ENCODE data around the gene ASIC2. TPM values are rescaled to one million over a fixed set of nuclear protein-coding genes. Genes with fewer than 3 reads are reported as not detected.

ASIC2 gene
- total and polyA plus RNA-seq, 2 donors (not counting 1 experiment from before 2014, with no cell fraction given), result not detected

GRCh38 chr17:33297643-33298042 lies 4.5 kb upstream of the ASIC2 start:
- Histone ChIP-seq H3K4me1 (ENCODE audit: control insufficient read depth in 2 of 2, insufficient read depth in 2 of 2, low read length in 2 of 2) (no peaks in the 10 kb centered on the region), H3K79me2 (ENCODE audit: control insufficient read depth, insufficient read depth, low read length) (no peaks in the 10 kb centered on the region), H2AFZ (ENCODE audit: insufficient read depth, low read depth, low read length, poor library complexity, severe bottlenecking) (no peak overlapping the region), H3K9ac (ENCODE audit: low read length) (no peak overlapping the region), H4K20me1 (ENCODE audit: control insufficient read depth, insufficient read depth, low read length, poor library complexity, severe bottlenecking) (no peaks in the 10 kb centered on the region), H3K4me2 (replicated peaks; ENCODE audit: low read depth, low read length, poor library complexity, severe bottlenecking) (no peak overlapping the region), H3K4me3 (ENCODE audit: control extremely low read depth in 1 of 5, extremely low read depth in 1 of 5, insufficient read depth in 1 of 5, low read depth in 2 of 5, low read length in 4 of 5) (no peak overlapping the region), H3K27ac (ENCODE audit: low read length in 2 of 2) (no peak overlapping the region), H3K36me3 (replicated peaks in 1 of 2; ENCODE audit: control extremely low read depth in 1 of 2, control insufficient read depth in 1 of 2, extremely low read depth in 1 of 2, insufficient read depth in 2 of 2, low read length in 1 of 2) (no peaks in the 10 kb centered on the region), H3K9me3 (ENCODE audit: control extremely low read depth in 1 of 3, control insufficient read depth in 2 of 3, insufficient read depth in 1 of 3, low read length in 2 of 3) (no peaks in the 10 kb centered on the region), H3K27me3 (replicated peaks in 1 of 4; ENCODE audit: control extremely low read depth in 1 of 4, control insufficient read depth in 3 of 4, insufficient read depth in 4 of 4, low read length in 3 of 4) (peaks cover 0 to 14% (median 12%) of the 10 kb centered on the region in 4 experiments)
- Mint-ChIP-seq H3K27ac (no peak overlapping the region), H3K9me3 (ENCODE audit: insufficient read depth) (peaks cover 6% of the 10 kb centered on the region), H3K4me1 (peaks cover 7% of the 10 kb centered on the region), H3K4me3 (no peak overlapping the region), H3K27me3 (peaks cover 38% of the 10 kb centered on the region)
- intact Hi-C loops (cut with micrococcal nuclease), result no loop called here
- TF ChIP-seq CTCF (IDR thresholded peaks at IDR 0.05) (no peak), EZH2 (IDR thresholded peaks at IDR 0.05; ENCODE audit: borderline replicate concordance, insufficient read depth, low read depth, low read length, poor library complexity, severe bottlenecking) (no peak)
- CTCF ChIA-PET, result no interaction called here
- POLR2A ChIA-PET, result no interaction called here
- WGBS (ENCODE audit: insufficient coverage), result no CpG with 5 or more reads among the region's 4 CpGs
- no peak for ATAC-seq (ENCODE audit: low read depth)
- no peak for DNase-seq

GRCh38 chr17:33294994-33295393 lies 1.9 kb upstream of the ASIC2 start:
- POLR2A ChIA-PET, result no interaction called here
- WGBS (ENCODE audit: insufficient coverage), result 0% methylated on average over 1 of the region's 1 CpG
- H3K9me3 Mint-ChIP-seq (ENCODE audit: insufficient read depth), result peaks cover 6% of the 10 kb centered on the region
- Histone ChIP-seq H3K4me2 (replicated peaks; ENCODE audit: low read depth, low read length, poor library complexity, severe bottlenecking) (no peak overlapping the region), H3K4me1 (ENCODE audit: control insufficient read depth in 2 of 2, insufficient read depth in 2 of 2, low read length in 2 of 2) (no peaks in the 10 kb centered on the region), H3K9me3 (ENCODE audit: control extremely low read depth in 1 of 3, control insufficient read depth in 2 of 3, insufficient read depth in 1 of 3, low read length in 2 of 3) (no peaks in the 10 kb centered on the region), H4K20me1 (ENCODE audit: control insufficient read depth, insufficient read depth, low read length, poor library complexity, severe bottlenecking) (no peaks in the 10 kb centered on the region), H3K79me2 (ENCODE audit: control insufficient read depth, insufficient read depth, low read length) (no peaks in the 10 kb centered on the region), H3K27ac (ENCODE audit: low read length in 2 of 2) (no peak overlapping the region), H3K4me3 (ENCODE audit: control extremely low read depth in 1 of 5, extremely low read depth in 1 of 5, insufficient read depth in 1 of 5, low read depth in 2 of 5, low read length in 4 of 5) (no peak overlapping the region), H3K36me3 (replicated peaks in 1 of 2; ENCODE audit: control extremely low read depth in 1 of 2, control insufficient read depth in 1 of 2, extremely low read depth in 1 of 2, insufficient read depth in 2 of 2, low read length in 1 of 2) (no peaks in the 10 kb centered on the region), H3K27me3 (replicated peaks in 1 of 4; ENCODE audit: control extremely low read depth in 1 of 4, control insufficient read depth in 3 of 4, insufficient read depth in 4 of 4, low read length in 3 of 4) (peaks cover 0 to 23% (median 19%) of the 10 kb centered on the region in 4 experiments), H2AFZ (ENCODE audit: insufficient read depth, low read depth, low read length, poor library complexity, severe bottlenecking) (no peak overlapping the region), H3K9ac (ENCODE audit: low read length) (no peak overlapping the region)
- H3K4me1 Mint-ChIP-seq, result peaks cover 15% of the 10 kb centered on the region
- ATAC-seq (ENCODE audit: low read depth) (no peak), DNase-seq (no peak)
- H3K4me3 Mint-ChIP-seq, result no peak overlapping the region
- H3K27me3 Mint-ChIP-seq, result peaks cover 46% of the 10 kb centered on the region
- no peak overlapping the region for H3K27ac Mint-ChIP-seq
- TF ChIP-seq EZH2 (IDR thresholded peaks at IDR 0.05; ENCODE audit: borderline replicate concordance, insufficient read depth, low read depth, low read length, poor library complexity, severe bottlenecking) (no peak), CTCF (IDR thresholded peaks at IDR 0.05) (no peak)
- CTCF ChIA-PET, result no interaction called here
- intact Hi-C loops (cut with micrococcal nuclease), result no loop called here
